H1 (cell line): ENCODE measurements around the gene SOBP. TPM values are rescaled to one million over a fixed set of nuclear protein-coding genes. Genes with fewer than 3 reads are reported as not detected.

Experiments used
- CTCF ChIA-PET: fragments of 300-600 bp; sonication (Branson Sonifier 250); formaldehyde crosslinking; loops from one replicate; lab custom pipeline; 2021; ENCODE audit not compliant: partially characterized antibody; lab: Charles Lee
- POLR2A ChIA-PET: fragments of 300-600 bp; sonication (Branson Sonifier 250); formaldehyde crosslinking; loops from one replicate; lab custom pipeline; 2021; ENCODE audit warnings: inconsistent platforms; ENCODE audit not compliant: partially characterized antibody; lab: Charles Lee
- DNase-seq, 2 experiments: peaks; one replicate each; pipeline versions ENCODE4 v3.0.0 to v3.0.0-alpha.2; 2010 to 2022; ENCODE audit warnings: low spot score in 2 of 2, low read depth in 1 of 2, mixed read lengths in 1 of 2
- FAIRE-seq: peaks from 2 replicates; lab custom pipeline; 2011; peaks lifted over from hg19 to GRCh38; lab: Jason Lieb, UNC
- H2AFZ ChIP-seq: 2 replicates; pipeline ENCODE4 v1.8.1; 2012; ENCODE audit warnings: low read length, inconsistent platforms
- H2AK5ac ChIP-seq: 2 replicates; pipeline ENCODE4 v1.6.1; 2013; ENCODE audit warnings: low read depth, low read length
- H2BK120ac ChIP-seq: replicated peaks from 2 replicates; pipeline ENCODE3; 2013; ENCODE audit warnings: low read depth, low read length, inconsistent platforms
- H2BK12ac ChIP-seq: 2 replicates; pipeline ENCODE4 v1.6.1; 2013; ENCODE audit warnings: low read depth, low read length
- H2BK15ac ChIP-seq: 2 replicates; pipeline ENCODE4 v1.6.1; 2013; ENCODE audit warnings: low read length
- H2BK20ac ChIP-seq: 2 replicates; pipeline ENCODE4 v1.6.1; 2013; ENCODE audit warnings: low read length
- H2BK5ac ChIP-seq: 2 replicates; pipeline ENCODE4 v1.6.1; 2013; ENCODE audit warnings: low read depth, low read length
- H3K14ac ChIP-seq: 2 replicates; pipeline ENCODE4 v1.6.1; 2013; ENCODE audit warnings: inconsistent platforms; ENCODE audit not compliant: insufficient read length
- H3K18ac ChIP-seq: 2 replicates; pipeline ENCODE4 v1.6.1; 2013; ENCODE audit warnings: low read length; ENCODE audit errors: extremely low read depth
- H3K23ac ChIP-seq: 2 replicates; pipeline ENCODE4 v1.6.1; 2013; ENCODE audit warnings: inconsistent platforms; ENCODE audit not compliant: insufficient read length
- H3K23me2 ChIP-seq: 2 replicates; pipeline ENCODE4 v1.6.1; 2013; ENCODE audit warnings: low read depth, low read length
- H3K27ac ChIP-seq: 2 replicates; pipeline ENCODE4 v1.6.1; 2011; ENCODE audit warnings: low read depth, low read length, inconsistent platforms
- H3K27me3 ChIP-seq, 4 experiments: replicated peaks in 1 of 4; 1 replicate in 1 of 4; 2 replicates in 3 of 4; pipeline versions ENCODE4 v1.6.1 to v1.8.1; 2011 to 2013; ENCODE audit warnings: low read length in 3 of 4, mild to moderate bottlenecking in 3 of 4, inconsistent platforms in 2 of 4, mixed read lengths in 2 of 4, moderate library complexity in 1 of 4; ENCODE audit not compliant: control insufficient read depth in 3 of 4, insufficient read depth in 3 of 4; ENCODE audit errors: extremely low read depth in 1 of 4
- H3K36me3 ChIP-seq, 4 experiments: 2 replicates each; pipeline versions ENCODE4 v1.6.1 to v1.8.1; 2011 to 2013; ENCODE audit warnings: mild to moderate bottlenecking in 4 of 4, low read length in 3 of 4, moderate library complexity in 2 of 4, control low read depth in 1 of 4, inconsistent platforms in 1 of 4; ENCODE audit not compliant: insufficient read depth in 4 of 4, control insufficient read depth in 2 of 4
- H3K4ac ChIP-seq: replicated peaks from 2 replicates; pipeline ENCODE3; 2013; ENCODE audit warnings: low read length, low read depth, mixed read lengths, inconsistent platforms; ENCODE audit not compliant: insufficient read length
- H3K4me1 ChIP-seq, 4 experiments: replicated peaks in 1 of 4; 1 replicate in 1 of 4; 2 replicates in 3 of 4; pipeline versions ENCODE4 v1.6.1 to v1.8.1; 2011 to 2013; ENCODE audit warnings: low read length in 3 of 4, inconsistent platforms in 2 of 4, mixed read lengths in 1 of 4; ENCODE audit not compliant: insufficient read depth in 4 of 4, control insufficient read depth in 3 of 4
- H3K4me2 ChIP-seq, 2 experiments: 2 replicates each; pipeline versions ENCODE4 v1.6.1 to v1.8.1; 2011 to 2013; ENCODE audit warnings: low read depth in 2 of 2, low read length in 2 of 2, control low read depth in 1 of 2, inconsistent platforms in 1 of 2, mild to moderate bottlenecking in 1 of 2; ENCODE audit not compliant: insufficient read depth in 1 of 2
- H3K4me3 ChIP-seq, 4 experiments: fragments of 200-600, 300-600 bp in 1 of 4; sonication (generic), shearing (Covaris generic), sonication (Bioruptor Twin) in 1 of 4; 2 replicates each; pipeline versions ENCODE4 v1.5.1 to v1.8.1; 2011 to 2016; ENCODE audit warnings: low read length in 4 of 4, low read depth in 3 of 4, control low read depth in 2 of 4, inconsistent platforms in 2 of 4, mild to moderate bottlenecking in 2 of 4, mixed read lengths in 1 of 4, moderate library complexity in 1 of 4; ENCODE audit not compliant: insufficient read depth in 2 of 4; ENCODE audit errors: extremely low read depth in 1 of 4
- H3K56ac ChIP-seq: replicated peaks from 2 replicates; pipeline ENCODE3; 2013; ENCODE audit warnings: low read depth, mild to moderate bottlenecking, mixed read lengths, low read length, inconsistent platforms; ENCODE audit not compliant: insufficient read length
- H3K79me1 ChIP-seq: 2 replicates; pipeline ENCODE4 v1.6.1; 2013; ENCODE audit warnings: low read depth, low read length, control low read depth
- H3K79me2 ChIP-seq, 2 experiments: 2 replicates each; pipeline versions ENCODE4 v1.6.1 to v1.8.1; 2012 to 2013; ENCODE audit warnings: low read length in 2 of 2, mild to moderate bottlenecking in 2 of 2, inconsistent platforms in 1 of 2; ENCODE audit not compliant: insufficient read depth in 2 of 2, control insufficient read depth in 1 of 2
- H3K9ac ChIP-seq, 4 experiments: replicated peaks in 1 of 4; 1 replicate in 1 of 4; 2 replicates in 3 of 4; pipeline versions ENCODE4 v1.6.1 to v1.8.1; 2011 to 2013; ENCODE audit warnings: low read depth in 3 of 4, low read length in 3 of 4, control low read depth in 2 of 4, mild to moderate bottlenecking in 2 of 4, moderate library complexity in 2 of 4, inconsistent platforms in 1 of 4; ENCODE audit errors: extremely low read depth in 1 of 4
- H3K9me3 ChIP-seq, 2 experiments: 2 replicates each; pipeline versions ENCODE4 v1.6.1 to v1.8.1; 2012 to 2013; ENCODE audit warnings: mild to moderate bottlenecking in 2 of 2, moderate library complexity in 2 of 2, control low read depth in 1 of 2, inconsistent platforms in 1 of 2, low read depth in 1 of 2, low read length in 1 of 2, mixed read lengths in 1 of 2; ENCODE audit not compliant: insufficient read depth in 2 of 2
- H4K20me1 ChIP-seq, 2 experiments: replicated peaks in 1 of 2; 2 replicates each; pipeline versions ENCODE3 to v1.8.1; 2011 to 2013; ENCODE audit warnings: inconsistent platforms in 2 of 2, low read length in 2 of 2, mild to moderate bottlenecking in 1 of 2; ENCODE audit not compliant: insufficient read depth in 2 of 2, control insufficient read depth in 1 of 2
- H4K5ac ChIP-seq: 2 replicates; pipeline ENCODE4 v1.6.1; 2013; ENCODE audit warnings: low read length, low read depth, mixed read lengths, inconsistent platforms; ENCODE audit not compliant: insufficient read length
- H4K8ac ChIP-seq: 2 replicates; pipeline ENCODE4 v1.8.0; 2013; ENCODE audit warnings: mild to moderate bottlenecking, moderate library complexity, low read length, inconsistent platforms; ENCODE audit not compliant: insufficient read depth; ENCODE audit errors: extremely low read depth
- H4K91ac ChIP-seq: replicated peaks from 2 replicates; pipeline ENCODE3; 2013; ENCODE audit warnings: low read length, mixed read lengths, inconsistent platforms; ENCODE audit not compliant: insufficient read length
- CEBPB ChIP-seq: IDR thresholded peaks from 2 replicates; pipeline ENCODE4 v1.6.1; 2012; ENCODE audit warnings: low read depth, low read length
- JUND ChIP-seq: IDR thresholded peaks from 2 replicates; pipeline ENCODE4 v1.6.1; 2011; ENCODE audit warnings: mild to moderate bottlenecking, improper control_type of control experiment, low read length
- POLR2AphosphoS5 ChIP-seq: IDR thresholded peaks from 2 replicates; pipeline ENCODE4 v1.6.1; 2011; ENCODE audit warnings: low read depth, low read length
- RAD21 ChIP-seq, 2 experiments: IDR thresholded peaks in 1 of 2; conservative IDR thresholded peaks in 1 of 2; 2 replicates each; pipeline ENCODE4 v1.6.1; 2011; ENCODE audit warnings: low read depth in 2 of 2, low read length in 2 of 2, improper control_type of control experiment in 1 of 2, inconsistent platforms in 1 of 2, mild to moderate bottlenecking in 1 of 2, moderate library complexity in 1 of 2
- SUZ12 ChIP-seq: fragments of 200-600 bp; sonication (generic); IDR thresholded peaks from 2 replicates; pipeline ENCODE4 v1.6.1; 2012; ENCODE audit warnings: mild to moderate bottlenecking, inconsistent platforms, low read length, moderate library complexity, mixed read lengths
- WGBS, 2 experiments: shearing (Covaris generic) in 1 of 2; methylation state at CpG; one replicate each; pipeline versions ENCODE4 v1.1.6 to v1.1.7; 2013 to 2015; ENCODE audit warnings: low lambda C conversion rate in 2 of 2, mixed read lengths in 2 of 2, inconsistent platforms in 1 of 2, low coverage in 1 of 2, missing lambda C conversion rate in 1 of 2; ENCODE audit not compliant: insufficient replicate concordance in 2 of 2, insufficient coverage in 1 of 2, insufficient read length in 1 of 2; ENCODE audit errors: extremely low coverage in 1 of 2, missing lambda C conversion rate in 1 of 2; 5-methylcytosine and 5-hydroxymethylcytosine counted together
- polyA plus RNA-seq, 7 experiments: library from polyadenylated mRNA; depleted of rRNA in 3 of 7; stranded (reverse) in 5 of 7; unstranded in 2 of 7; fragments of >200 nt in 5 of 7; fragments of 200-250 nt in 2 of 7; gene quantifications; 1 replicate in 5 of 7; 2 replicates in 1 of 7; 4 replicates in 1 of 7; pipeline versions ENCODE4 v1.2.1 to v1.2.3, GENCODE V29; 2011 to 2013; ENCODE audit warnings: missing spikeins in 2 of 7, mixed read lengths in 2 of 7
- total RNA-seq: library from RNA; stranded (reverse); fragmentation: NEBNext Ultra II Directional; extraction: Animal tissue kit (Norgen Biotek cat#: 25700); gene quantifications from 2 replicates; pipeline ENCODE4 v1.2.1, GENCODE V29; 2021
- TF ChIP-seq, protein P1 (sequence below), 3 experiments: IDR thresholded peaks; 1 replicate in 2 of 3; 2 replicates in 1 of 3; pipeline versions ENCODE4 v1.5.1 to v1.6.1; 2011; ENCODE audit warnings: low read length in 3 of 3, mild to moderate bottlenecking in 3 of 3, inconsistent platforms in 2 of 3, low read depth in 1 of 3, moderate library complexity in 1 of 3; ENCODE audit not compliant: insufficient read depth in 1 of 3; ENCODE audit errors: control extremely low read depth in 1 of 3
- TF ChIP-seq, protein P2 (sequence below): IDR thresholded peaks from 2 replicates; pipeline ENCODE4 v1.6.1; 2012; ENCODE audit warnings: inconsistent platforms

The SOBP gene
- total and polyA plus RNA-seq, 2 of the 8 experiments (the other 6 are each of a cell fraction or from before 2014, with no cell fraction given): 0.45 to 6.2 TPM

DNA sequence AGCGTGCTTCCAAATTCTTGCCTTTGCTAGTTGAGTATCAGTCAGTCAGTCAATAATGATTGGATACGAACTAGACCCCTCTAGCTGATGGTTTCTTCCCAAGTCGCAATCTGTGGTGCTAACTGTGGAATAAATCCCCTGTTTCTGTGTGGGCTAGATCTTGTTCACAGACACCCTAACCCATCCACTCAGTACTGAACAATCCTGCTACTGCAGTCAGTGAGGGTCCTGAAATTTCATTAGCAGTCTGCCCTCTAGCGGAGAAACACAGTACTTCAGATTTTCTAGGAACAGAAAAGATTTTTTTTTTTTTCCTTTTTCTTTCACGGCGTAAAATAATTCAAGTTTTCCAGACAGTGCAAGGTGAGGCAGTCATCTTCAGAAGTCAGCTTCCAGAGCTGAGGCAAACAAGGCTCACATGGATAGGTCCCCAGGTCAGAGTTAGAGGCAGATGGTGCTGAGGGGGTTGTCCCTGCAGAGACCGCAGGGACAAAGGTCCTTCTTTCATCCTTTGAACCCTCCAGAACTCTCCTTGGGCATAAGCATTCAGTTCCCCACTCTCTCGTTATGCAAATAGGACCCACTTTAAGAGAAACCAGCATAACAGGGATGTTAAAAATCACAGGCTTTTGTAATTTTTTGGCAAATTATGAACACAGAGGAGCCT lies 214.6 kb downstream of the SOBP start:
- Histone ChIP-seq H4K20me1 (no peaks in the 10 kb centered on the region), H2BK12ac (no peak overlapping the region), H3K27ac (no peak overlapping the region), H3K9ac (no peak overlapping the region), H3K18ac (0 out of 2 replicates have a peak overlapping the region, but pooled peaks have one; percentile 21), H3K4me3 (no peak overlapping the region), H4K5ac (no peak overlapping the region), H2AFZ (peak overlapping the region; percentile 72), H2BK5ac (no peak overlapping the region), H3K79me1 (no peaks in the 10 kb centered on the region), H4K91ac (no peak overlapping the region), H3K79me2 (no peaks in the 10 kb centered on the region), H4K8ac (no peak overlapping the region), H2BK15ac (0 out of 2 replicates have a peak overlapping the region, but pooled peaks have one; percentile 6), H3K27me3 (no peaks in the 10 kb centered on the region), H3K23ac (no peak overlapping the region), H3K14ac (no peak overlapping the region), H3K56ac (no peak overlapping the region), H2AK5ac (no peak overlapping the region), H3K4me2 (peak overlapping the region in 1 of 2 experiments; percentile 41; a peak in 2 of 4 replicates), H2BK120ac (no peak overlapping the region), H3K4ac (no peak overlapping the region), H2BK20ac (no peak overlapping the region; the same call in 1 of the 2 replicates), H3K36me3 (no peaks in the 10 kb centered on the region), H3K9me3 (no peaks in the 10 kb centered on the region), H3K4me1 (peaks cover 0 to 8% (median 5%) of the 10 kb centered on the region in 4 experiments; a peak in 5 of 7 replicates), H3K23me2 (no peaks in the 10 kb centered on the region)
- 48% methylated on average over 8 of the region's 8 CpGs; no CpG with 5 or more reads in 1 of the 2 experiments for WGBS, 2 experiments
- no peak for DNase-seq
- peak; percentile 84 for FAIRE-seq
- ChIA-PET CTCF (interaction anchor here (0.6 to 4.4 kb wide), 23 partner anchors 8 to 1123 kb away, joined by 3 to 38 read pairs (median 4); no protein-coding TSS in a partner anchor), POLR2A (no interaction called here)
- TF ChIP-seq JUND (no peak), SUZ12 (no peak), RAD21 (IDR thresholded peaks at IDR 0.05 in 1 of 2, conservative IDR thresholded peaks at IDR 0.05 in 1 of 2; ENCODE audit: low read depth in 2 of 2, low read length in 2 of 2) (peak; percentile 70 to 74), POLR2AphosphoS5 (no peak), CEBPB (no peak)
- TF ChIP-seq, protein P1, sequence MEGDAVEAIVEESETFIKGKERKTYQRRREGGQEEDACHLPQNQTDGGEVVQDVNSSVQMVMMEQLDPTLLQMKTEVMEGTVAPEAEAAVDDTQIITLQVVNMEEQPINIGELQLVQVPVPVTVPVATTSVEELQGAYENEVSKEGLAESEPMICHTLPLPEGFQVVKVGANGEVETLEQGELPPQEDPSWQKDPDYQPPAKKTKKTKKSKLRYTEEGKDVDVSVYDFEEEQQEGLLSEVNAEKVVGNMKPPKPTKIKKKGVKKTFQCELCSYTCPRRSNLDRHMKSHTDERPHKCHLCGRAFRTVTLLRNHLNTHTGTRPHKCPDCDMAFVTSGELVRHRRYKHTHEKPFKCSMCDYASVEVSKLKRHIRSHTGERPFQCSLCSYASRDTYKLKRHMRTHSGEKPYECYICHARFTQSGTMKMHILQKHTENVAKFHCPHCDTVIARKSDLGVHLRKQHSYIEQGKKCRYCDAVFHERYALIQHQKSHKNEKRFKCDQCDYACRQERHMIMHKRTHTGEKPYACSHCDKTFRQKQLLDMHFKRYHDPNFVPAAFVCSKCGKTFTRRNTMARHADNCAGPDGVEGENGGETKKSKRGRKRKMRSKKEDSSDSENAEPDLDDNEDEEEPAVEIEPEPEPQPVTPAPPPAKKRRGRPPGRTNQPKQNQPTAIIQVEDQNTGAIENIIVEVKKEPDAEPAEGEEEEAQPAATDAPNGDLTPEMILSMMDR (IDR thresholded peaks at IDR 0.05; ENCODE audit: control extremely low read depth in 1 of 3, insufficient read depth in 1 of 3, low read depth in 1 of 3, low read length in 3 of 3): peak in 2 of 3 experiments; percentile 69 to 70; a peak in 3 of 4 replicates
- TF ChIP-seq, protein P2, sequence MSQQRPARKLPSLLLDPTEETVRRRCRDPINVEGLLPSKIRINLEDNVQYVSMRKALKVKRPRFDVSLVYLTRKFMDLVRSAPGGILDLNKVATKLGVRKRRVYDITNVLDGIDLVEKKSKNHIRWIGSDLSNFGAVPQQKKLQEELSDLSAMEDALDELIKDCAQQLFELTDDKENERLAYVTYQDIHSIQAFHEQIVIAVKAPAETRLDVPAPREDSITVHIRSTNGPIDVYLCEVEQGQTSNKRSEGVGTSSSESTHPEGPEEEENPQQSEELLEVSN: no peak
